ENCODE measurements around the gene EPB41L2.

The EPB41L2 gene

GRCh38 chr6:131073577-131073976 is 10.5 kb upstream of the EPB41L2 start:
- in situ Hi-C loops (cut with HindIII; ENCODE audit: low sequenced_read_pairs) = no loop called here
- DNase-seq (ENCODE audit: low read depth, low spot score) = no peak
- no peak for TF ChIP-seq CTCF (IDR thresholded peaks at IDR 0.05; ENCODE audit: low read depth, low read length)

GRCh38 chr6:131070061-131070460 is 7.0 kb upstream of the EPB41L2 start:
- in situ Hi-C loops (cut with HindIII; ENCODE audit: low sequenced_read_pairs) = no loop called here
- no peak for TF ChIP-seq CTCF (IDR thresholded peaks at IDR 0.05; ENCODE audit: low read depth, low read length)
- DNase-seq (ENCODE audit: low read depth, low spot score) = no peak
- no peak overlapping the region for H3K4me3 ChIP-seq (ENCODE audit: low read depth, low read length)

More at GRCh38 chr6:131073577-131073976, 10.5 kb upstream of the EPB41L2 start:
- no peak overlapping the region for H3K4me3 ChIP-seq (ENCODE audit: low read depth, low read length)

GRCh38 chr6:131068165-131068564 is 5.1 kb upstream of the EPB41L2 start:
- in situ Hi-C loops (cut with HindIII; ENCODE audit: low sequenced_read_pairs) = no loop called here
- TF ChIP-seq CTCF (IDR thresholded peaks at IDR 0.05; ENCODE audit: low read depth, low read length) = no peak
- DNase-seq (ENCODE audit: low read depth, low spot score) = no peak
- H3K4me3 ChIP-seq (ENCODE audit: low read depth, low read length) = no peak overlapping the region

GRCh38 chr6:131067521-131067920 is 4.5 kb upstream of the EPB41L2 start:
- no peak for TF ChIP-seq CTCF (IDR thresholded peaks at IDR 0.05; ENCODE audit: low read depth, low read length)
- H3K4me3 ChIP-seq (ENCODE audit: low read depth, low read length) = no peak overlapping the region
- in situ Hi-C loops (cut with HindIII; ENCODE audit: low sequenced_read_pairs) = no loop called here
- no peak for DNase-seq (ENCODE audit: low read depth, low spot score)

GRCh38 chr6:131065824-131066171 is 2.8 kb upstream of the EPB41L2 start:
- in situ Hi-C loops (cut with HindIII; ENCODE audit: low sequenced_read_pairs) = no loop called here
- no peak for DNase-seq (ENCODE audit: low read depth, low spot score)
- no peak overlapping the region for H3K4me3 ChIP-seq (ENCODE audit: low read depth, low read length)
- no peak for TF ChIP-seq CTCF (IDR thresholded peaks at IDR 0.05; ENCODE audit: low read depth, low read length)

- H3K4me3 ChIP-seq (ENCODE audit: low read depth, low read length) = no peak overlapping the region
- DNase-seq (ENCODE audit: low read depth, low spot score) = no peak
- TF ChIP-seq CTCF (IDR thresholded peaks at IDR 0.05; ENCODE audit: low read depth, low read length) = no peak
- in situ Hi-C loops (cut with HindIII; ENCODE audit: low sequenced_read_pairs) = no loop called here
These were observed 2.2 kb upstream of the EPB41L2 start for GRCh38 chr6:131065112-131065823.
